ENCODE measurements around the gene UVRAG.
A peak's percentile ranks its signal among the peaks of the same experiment; 100 is the strongest.

UVRAG gene

DNA sequence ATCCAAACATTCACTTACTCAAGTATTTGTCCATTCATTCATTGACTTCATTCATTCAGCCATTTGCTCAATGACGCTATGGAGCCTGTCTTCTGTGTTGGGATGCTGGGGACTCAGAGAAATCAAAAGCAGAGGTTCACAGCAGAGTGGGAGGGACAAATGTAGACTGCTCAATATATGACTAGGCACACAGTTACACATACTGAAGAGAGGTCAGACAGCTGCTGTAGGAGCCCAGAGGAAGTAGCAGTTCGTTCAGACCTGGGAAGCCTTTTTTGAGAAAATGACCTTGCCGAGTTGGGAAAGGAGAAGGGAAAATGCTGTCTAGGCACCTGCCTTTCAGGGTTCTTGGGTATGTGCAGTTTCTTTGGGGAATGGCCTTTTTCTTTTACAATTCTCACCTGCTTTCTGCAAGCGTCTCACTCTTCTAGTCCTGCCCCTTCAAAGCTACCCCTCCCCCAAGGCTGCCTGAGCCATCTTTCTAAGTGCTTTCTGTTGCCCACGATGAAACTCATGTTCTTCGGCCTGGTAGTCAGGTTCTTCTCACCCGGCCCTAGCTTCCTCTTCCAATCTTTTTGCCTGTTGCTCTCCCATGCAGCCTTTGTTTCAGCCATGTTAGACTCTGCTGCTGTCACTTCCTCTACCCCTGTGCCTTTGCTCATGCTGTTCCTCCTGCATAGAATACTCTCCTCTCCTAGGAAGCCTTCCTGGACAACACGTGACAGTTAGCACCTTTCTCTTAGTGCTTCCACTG is 4.2 kb upstream of the UVRAG start:
- DNase-seq: no peak

DNA sequence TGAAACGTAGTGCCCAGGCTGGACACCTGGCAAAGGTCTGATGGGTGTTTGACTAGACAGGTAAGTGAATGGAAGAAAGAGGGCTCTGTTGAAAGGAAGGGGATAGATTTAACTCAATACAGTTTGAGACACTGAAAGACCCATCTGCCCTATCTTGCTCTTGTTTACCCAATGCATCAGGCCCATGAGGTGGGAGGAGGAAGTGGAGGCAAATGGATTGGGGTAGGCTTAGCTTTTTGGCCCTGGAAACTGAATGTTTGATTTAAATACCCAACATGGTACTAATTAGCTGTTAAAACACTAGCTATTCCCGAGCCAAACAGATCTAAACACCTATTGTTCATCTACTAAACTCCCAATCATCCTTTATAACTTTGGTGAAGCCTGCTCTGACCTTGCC is 3.5 kb upstream of the UVRAG start:
- DNase-seq: no peak

DNA sequence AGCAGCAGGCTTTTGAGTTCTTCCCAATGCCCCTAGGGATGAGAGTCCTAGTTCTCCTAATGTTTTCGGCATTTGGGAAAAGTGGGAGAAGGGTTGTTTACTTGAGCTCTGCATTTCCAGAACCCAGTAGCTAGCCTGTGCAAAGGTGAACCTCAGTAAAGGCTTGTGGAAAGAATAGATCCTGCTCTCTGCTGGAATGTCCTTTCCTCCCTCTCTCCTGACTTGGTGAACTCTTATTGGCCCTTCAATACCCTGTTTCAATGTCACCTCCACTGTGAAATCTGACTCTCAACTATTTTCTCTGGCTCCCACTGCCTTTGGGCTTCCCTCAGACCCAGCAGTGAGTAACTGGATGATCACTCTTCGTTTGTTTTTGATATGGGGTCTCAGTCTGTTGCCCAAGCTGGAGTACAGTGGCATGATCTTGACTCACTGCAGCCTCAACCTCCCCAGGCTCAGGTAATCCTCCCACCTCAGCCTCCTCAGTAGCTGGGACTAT is 2.4 kb upstream of the UVRAG start:
- no peak for DNase-seq

DNA sequence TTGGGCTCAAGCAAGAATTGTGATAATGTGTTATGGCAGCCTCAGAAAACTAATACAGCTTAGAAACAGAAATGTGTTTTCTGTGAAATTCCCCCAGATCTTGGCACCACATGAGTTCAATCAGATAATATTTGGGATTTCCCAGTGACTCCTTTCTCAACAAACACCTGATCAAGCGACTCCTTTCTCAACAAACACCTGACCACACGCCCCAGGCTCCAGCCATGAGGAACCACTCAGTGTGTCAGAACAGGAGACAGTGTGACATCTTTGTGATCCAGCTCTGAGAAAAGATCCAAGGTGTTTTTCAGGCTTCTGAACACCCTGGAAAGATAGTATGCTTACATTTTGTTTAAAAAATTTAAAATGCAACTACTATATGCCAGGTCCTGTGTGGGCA is 1.9 kb upstream of the UVRAG start:
- DNase-seq: no peak

DNA sequence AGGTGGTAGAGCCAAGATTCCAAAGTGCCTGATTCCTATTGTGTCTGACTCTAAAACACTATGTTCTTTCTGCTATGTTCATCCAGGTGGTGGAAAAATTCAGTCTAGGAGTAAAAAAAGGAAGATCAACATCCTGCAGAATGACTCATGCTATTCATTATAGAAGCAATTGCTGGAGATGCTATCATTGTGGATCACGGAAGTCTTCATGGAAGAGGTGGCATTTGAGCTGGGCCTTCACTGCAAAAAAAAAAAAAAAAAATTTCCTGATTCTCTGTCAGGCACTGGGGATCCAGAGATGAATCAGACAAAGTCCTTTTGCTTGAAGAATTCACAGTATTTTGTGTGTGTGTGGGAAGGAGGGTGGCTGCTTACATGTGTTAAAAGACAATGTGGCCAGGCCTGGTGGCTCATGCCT is 1.4 kb upstream of the UVRAG start:
- no peak for DNase-seq

DNA sequence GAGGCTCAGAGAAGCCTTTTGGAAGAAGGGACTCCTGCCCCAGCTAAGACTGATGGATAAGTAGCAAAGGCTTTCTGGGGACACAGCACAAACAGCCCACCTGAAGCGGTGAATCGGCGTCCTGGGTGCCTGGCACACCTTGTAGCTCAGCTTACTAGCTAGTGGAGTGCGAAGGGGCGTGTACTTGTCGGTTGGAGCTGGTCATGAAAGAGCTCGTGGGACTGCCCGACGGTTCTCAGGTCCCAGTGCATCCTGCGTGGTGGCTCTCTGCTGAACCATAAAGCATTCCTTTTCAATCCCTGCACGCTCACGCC is 690 bp upstream of the UVRAG start:
- DNase-seq: no peak

- DNase-seq: peak; percentile 50
Measured at GRCh38 chr11:75815345-75816168, 547 bp downstream of the UVRAG start.

GRCh38 chr11:75816561-75817239 is 1.7 kb downstream of the UVRAG start:
- DNase-seq: no peak

DNA sequence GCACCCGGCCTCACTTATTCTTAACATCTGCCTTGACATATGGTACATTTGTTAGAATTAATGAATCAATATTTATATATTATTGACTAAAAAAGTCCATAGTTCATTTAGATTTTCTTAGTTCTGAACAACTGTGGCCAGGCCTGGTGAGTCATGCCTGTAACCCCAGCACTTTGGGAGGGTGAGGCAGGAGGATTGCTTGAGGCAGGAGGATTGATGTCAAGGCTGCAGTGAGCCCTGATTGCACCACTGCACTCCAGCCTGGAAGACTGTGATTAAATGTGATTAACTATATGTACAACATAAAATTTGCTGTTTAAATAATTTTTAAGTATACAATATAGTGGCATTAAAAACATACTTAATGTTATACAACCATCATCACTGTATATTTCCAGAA is 5.6 kb downstream of the UVRAG start:
- no peak for DNase-seq

- no peak for DNase-seq
Measured at GRCh38 chr11:75821202-75821601, 6.2 kb downstream of the UVRAG start.

DNA sequence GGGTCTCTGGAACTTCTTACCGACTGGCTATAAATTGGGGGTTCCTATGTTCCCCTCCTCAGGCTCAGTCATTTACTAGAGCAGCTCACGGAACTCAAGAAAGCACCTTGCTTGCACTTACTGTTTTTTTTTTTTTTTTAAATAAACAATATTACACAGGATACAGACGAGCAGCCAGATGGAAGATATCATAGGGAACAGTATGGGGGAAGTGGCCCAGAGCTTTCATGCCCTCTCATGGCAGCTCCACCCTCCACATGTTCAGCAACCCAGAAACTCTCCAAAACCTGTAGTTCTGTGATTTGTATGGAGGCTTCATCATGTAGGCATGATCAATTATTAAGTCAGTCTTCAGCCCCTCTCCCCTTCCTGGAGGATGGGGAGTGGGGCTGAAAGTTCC is 7.5 kb downstream of the UVRAG start:
- no peak for DNase-seq

DNA sequence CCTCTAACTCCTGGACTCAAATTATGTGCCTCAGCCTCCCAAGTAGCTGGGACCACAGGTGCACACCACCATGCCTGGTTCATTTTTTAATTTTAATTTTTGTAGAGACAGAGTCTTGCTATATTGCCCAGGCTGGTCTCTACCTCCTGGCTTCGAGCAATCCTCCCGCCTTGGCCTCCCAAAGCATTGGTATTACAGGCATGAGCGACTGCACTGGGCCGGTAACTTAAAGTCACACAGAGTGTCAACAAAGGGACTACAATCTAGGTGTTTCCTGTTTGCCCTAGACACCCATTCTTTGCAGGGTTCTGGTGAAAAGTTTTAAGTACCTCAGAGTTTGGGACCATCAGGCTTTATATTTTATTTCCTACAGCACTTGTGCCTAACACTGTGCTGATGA is 8.4 kb downstream of the UVRAG start:
- no peak for DNase-seq

DNA sequence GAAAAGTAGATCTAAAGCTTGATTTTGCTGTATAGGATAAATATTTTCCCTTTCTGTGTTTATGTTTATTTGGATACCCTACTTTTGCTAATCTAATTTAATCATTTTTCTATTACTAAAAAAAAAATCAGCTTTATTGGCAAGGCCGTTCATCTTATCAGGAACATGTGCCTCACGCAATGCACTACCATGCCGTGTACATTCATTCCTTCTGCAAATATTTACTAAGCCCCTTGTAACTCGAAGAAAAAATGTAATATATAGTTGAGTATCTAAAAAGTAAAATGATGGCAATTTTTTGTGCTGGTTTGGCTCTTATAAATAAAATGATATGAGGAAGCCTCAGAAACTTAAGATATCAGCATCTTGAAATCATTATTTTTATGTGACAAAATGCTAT is 8.9 kb downstream of the UVRAG start:
- DNase-seq: no peak

DNA sequence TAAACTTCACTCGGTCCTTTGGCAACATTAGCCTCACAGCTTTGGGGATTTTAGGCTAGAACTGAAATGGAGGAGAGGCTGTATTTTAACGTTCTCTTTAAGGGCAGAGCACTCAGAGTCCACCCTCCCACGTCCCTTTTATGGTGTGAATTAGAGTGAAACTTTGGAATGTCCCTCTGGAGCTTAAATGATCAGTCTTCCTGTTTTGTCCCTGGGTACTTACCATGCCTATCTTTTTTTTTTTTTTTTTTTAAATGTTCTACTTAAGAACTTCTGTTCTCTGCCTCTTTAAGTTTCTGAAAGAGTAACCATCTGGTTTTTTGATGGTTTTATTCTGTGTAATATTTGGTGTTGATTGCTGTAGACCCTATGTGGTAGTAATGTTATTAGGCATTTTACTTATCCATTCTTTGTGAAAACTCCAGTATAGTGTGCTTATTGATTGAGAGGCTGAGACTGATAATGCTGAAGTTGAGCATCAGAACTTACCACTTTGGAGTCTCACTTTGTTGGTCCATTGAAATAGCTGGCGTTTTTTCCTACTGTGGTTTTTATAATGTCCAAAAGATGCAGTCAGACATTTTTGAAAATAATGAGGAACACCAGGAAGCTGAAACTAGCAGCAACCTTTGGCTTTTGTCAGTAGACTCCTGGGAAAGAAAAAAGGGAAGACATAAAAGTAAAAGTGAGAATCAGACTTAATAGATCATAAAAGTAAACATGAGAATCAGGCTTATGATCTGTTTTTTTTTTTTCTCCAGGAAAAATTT is 11.6 kb downstream of the UVRAG start:
- DNase-seq: no peak

GRCh38 chr11:75827562-75827961 is 12.6 kb downstream of the UVRAG start:
- DNase-seq: no peak

DNA sequence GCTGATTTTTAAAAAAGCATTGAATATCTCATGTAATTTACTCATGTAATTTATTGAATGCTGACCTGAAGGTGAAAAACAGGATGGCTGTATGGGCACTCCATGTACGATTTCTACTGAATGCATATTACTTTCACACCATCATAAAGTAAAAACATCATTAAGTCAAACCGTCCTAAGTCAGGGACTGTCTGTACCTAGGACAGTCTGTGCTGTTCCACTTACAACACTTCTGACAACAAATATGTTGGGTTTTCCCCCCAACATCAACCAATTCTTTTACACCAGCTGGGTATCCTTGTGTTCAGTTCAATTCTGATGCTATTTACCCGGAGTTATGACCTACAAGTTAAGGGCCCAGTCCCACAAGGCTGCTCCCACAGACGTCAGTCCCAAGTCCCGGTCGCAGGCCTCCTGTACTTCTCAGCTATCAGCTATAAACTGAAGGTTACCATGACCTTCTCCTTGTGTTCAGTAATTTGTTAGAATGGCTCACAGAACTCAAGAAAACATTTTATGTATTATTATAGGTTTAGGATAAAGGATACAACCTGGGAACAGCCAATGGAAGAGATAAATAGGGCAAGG is 17.0 kb downstream of the UVRAG start:
- no peak for DNase-seq

- DNase-seq: no peak
Measured at GRCh38 chr11:75834728-75835127, 19.7 kb downstream of the UVRAG start.

GRCh38 chr11:75836417-75836816 is 21.4 kb downstream of the UVRAG start:
- DNase-seq: no peak

DNA sequence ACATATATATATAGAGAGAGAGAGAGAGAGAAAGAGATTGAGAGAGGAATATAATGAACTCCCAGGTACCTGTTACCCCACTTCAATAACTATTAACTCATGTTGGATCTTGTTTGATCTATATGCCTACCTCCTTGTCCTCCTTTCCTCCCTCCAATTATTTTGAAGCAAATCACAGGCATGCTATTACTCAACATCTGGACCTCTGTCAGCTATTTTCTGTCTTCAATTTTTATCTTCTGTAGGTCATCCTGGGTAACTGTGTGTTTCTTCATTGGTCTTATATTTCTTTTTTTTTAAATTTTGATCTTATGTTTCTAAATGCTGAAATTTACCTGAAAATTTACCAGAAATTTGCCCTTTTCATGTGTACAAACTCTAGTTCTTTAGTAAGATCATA is 24.8 kb downstream of the UVRAG start:
- DNase-seq: no peak

DNA sequence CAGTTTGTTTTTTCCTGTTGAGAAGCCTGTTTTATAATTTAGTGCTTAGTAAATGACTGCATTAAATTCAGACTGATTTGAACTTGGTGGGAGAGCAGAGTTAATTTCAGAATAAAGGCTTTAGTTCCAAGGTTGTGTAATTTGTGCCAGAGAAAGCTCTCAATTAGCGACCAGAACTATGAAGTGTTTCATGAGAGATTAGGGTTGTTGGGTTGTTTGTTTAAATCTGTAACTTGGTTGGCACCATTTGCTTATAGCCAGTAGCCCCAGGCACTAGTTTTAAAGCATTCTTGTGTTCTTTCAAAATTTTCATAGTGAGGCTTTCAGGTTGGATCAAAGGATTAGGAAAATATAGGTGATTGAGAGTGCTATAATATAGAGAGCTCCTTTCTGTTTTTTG is 25.5 kb downstream of the UVRAG start:
- DNase-seq: no peak

- no peak for DNase-seq
Measured at GRCh38 chr11:75841739-75842138, 26.7 kb downstream of the UVRAG start.

- DNase-seq: no peak
Measured at GRCh38 chr11:75845324-75845723, 30.3 kb downstream of the UVRAG start.

GRCh38 chr11:75849894-75850293 is 34.9 kb downstream of the UVRAG start:
- DNase-seq: no peak
